Measurements from ENCODE around the gene PEAK3.
"Not testable (repeated sequence)": the region's sequence is repeated elsewhere in the genome, so short reads cannot be mapped to it uniquely, and the experiment has no call there.

PEAK3 gene

DNA sequence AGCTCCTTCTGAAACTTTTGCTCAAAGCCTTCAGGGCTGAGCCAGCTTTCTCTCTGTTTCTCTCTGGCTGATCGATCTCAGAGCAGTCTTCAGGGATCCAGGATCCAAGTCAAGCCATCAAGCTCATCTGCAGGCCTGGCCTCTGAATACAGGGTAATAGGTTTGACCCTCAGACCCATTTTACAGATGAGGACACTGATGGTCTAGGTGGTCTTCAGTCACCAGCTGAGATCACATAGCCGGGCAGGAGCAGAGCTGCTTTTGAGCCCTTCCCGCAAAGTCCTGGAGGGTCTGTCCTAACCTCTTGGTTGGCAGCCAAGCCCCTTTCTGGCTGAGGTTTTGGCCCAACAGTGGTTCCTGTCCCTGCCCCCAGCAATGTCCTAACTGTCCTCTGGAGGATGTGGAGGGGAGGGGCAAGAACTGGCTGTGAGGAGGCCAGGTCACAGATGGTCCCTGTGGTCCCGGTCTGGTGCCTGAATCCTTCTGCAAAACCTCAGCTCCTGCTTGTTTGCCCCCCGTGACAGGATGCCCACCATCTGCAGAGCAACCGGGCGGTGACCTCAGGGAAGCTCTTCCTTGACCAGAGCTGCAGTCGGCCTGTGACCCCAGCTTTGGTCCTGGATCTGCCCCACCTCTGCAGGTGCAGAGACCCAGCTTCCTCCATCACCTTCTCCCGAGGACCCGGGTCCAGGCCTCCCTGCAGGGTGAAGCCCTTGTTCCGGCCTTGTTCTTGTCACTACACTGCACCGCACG is 5.8 kb upstream of the PEAK3 start:
- DNase-seq (ENCODE audit: extremely low read depth, low read depth): no peak
- TF ChIP-seq, protein P1, sequence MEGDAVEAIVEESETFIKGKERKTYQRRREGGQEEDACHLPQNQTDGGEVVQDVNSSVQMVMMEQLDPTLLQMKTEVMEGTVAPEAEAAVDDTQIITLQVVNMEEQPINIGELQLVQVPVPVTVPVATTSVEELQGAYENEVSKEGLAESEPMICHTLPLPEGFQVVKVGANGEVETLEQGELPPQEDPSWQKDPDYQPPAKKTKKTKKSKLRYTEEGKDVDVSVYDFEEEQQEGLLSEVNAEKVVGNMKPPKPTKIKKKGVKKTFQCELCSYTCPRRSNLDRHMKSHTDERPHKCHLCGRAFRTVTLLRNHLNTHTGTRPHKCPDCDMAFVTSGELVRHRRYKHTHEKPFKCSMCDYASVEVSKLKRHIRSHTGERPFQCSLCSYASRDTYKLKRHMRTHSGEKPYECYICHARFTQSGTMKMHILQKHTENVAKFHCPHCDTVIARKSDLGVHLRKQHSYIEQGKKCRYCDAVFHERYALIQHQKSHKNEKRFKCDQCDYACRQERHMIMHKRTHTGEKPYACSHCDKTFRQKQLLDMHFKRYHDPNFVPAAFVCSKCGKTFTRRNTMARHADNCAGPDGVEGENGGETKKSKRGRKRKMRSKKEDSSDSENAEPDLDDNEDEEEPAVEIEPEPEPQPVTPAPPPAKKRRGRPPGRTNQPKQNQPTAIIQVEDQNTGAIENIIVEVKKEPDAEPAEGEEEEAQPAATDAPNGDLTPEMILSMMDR (IDR thresholded peaks at IDR 0.05; ENCODE audit: low read depth, low read length): no peak

DNA sequence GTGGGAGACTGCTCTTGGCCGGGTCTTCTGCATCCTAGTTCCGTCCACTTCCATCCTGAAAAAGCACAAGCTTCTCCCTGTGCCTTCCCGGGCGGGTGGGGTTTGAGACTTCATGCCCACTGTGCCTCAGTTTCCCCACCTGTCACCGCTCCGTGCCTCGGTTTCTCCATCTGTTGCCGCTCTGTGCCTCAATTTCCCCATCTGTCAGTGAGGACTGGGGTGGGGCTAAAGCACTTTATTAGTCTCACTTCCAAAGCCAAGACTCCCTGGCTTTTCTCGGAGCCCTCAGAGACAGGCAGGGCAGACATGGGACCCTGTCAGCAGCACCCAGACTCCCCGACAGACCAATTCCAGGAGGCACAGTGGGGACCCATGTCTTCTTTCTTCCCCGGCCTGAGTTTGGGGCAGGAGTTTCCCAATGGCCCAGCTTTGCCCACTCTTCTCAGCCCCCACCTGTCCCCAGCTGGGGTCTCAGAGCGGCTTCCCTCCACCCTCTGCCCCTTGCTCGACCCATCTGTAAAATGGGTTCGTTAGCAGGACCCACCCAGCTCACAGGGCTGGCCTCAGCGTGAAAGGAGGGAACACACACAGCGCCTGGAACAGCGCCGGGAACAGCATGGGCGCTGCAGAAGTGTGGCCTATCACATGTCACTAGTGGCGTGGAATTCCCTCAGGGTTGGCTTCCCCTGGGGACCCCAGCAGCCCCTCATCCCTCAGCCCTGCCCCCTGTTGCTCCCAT is 4.6 kb upstream of the PEAK3 start:
- DNase-seq (ENCODE audit: extremely low read depth, low read depth): no peak
- TF ChIP-seq, protein P1 (IDR thresholded peaks at IDR 0.05; ENCODE audit: low read depth, low read length): no peak

DNA sequence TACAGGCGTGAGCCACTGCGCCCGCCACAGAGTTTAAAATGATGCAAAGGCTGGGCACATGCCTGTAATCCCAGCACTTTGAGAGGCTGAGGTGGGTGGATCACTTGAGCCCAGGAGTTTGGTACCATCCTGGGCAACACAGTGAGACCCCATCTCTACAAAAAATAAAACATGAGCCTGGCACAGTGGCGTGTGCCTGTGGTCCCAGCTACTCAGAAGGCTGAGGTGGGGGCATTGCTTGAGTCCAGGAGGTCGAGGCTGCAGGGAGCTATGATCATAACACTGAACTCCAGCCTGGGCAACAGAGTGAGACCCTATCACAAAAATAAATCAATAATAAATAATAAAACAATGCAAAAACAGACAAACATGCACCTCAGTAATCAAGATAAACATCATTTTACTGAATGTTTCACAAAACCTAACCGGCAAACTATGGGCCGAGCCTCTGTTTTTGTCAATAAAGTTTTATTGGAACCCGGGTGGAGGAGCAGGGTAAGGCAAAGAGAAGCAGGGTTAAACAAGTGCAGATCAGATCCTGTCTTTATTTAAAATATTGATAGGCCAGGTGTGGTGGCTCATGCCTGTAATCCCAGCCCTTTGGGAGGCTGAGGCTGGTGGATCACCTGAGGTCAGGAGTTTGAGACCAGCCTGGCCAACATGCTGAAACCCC is 2.0 kb upstream of the PEAK3 start:
- TF ChIP-seq, protein P1 (IDR thresholded peaks at IDR 0.05; ENCODE audit: low read depth, low read length): no peak

DNA sequence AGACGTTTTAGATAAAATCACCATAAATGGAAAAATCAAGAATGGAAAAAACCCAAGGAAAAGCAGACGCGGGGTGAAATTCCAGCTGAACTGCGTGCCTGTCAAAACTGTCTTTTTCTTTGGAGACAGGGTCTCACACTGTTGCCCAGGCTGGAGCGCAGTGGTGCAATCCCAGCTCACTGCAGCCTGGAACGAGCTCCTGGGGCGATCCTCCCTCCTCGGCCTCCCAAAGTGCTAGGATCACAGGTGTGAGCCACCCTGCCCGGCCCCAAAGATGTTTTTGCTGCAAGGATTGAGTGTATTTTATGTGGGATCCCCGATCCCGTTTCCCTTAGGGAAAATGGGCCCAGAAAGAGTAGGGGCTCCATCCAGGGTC is 875 bp upstream of the PEAK3 start:
- TF ChIP-seq, protein P1 (IDR thresholded peaks at IDR 0.05; ENCODE audit: low read depth, low read length): no peak
- no peak for DNase-seq (ENCODE audit: extremely low read depth, low read depth)

More for the DNA sequence above, 2.0 kb upstream of the PEAK3 start:
- DNase-seq (ENCODE audit: extremely low read depth, low read depth): no peak

DNA sequence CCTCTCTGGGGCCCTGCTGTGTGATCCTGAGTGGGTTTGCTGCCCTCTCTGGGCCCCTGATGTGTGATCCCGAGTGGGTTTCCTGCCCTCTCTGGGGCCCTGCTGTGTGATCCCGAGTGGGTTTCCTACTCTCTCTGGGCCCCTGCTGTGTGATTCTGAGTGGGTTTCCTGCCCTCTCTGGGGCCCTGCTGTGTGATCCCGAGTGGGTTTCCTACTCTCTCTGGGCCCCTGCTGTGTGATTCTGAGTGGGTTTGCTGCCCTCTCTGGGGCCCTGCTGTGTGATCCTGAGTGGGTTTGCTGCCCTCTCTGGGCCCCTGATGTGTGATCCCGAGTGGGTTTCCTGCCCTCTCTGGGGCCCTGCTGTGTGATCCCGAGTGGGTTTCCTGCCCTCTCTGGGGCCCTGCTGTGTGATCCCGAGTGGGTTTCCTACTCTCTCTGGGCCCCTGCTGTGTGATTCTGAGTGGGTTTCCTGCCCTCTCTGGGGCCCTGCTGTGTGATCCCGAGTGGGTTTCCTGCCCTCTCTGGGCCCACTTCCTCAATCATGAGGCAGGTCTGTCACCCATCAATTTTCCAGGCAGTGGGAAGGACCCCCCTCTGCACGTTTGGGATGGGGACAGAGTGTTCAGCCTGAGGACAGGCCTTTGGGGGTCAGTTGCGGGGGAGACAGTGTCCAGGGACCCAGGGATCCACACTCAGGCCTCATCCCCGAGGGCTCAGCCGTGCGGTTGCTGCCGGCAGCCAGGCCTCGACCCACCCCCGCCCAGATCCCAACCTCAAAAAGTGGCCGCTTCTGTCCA is 512 bp downstream of the PEAK3 start:
- not testable (repeated sequence) for DNase-seq (ENCODE audit: extremely low read depth, low read depth)

DNA sequence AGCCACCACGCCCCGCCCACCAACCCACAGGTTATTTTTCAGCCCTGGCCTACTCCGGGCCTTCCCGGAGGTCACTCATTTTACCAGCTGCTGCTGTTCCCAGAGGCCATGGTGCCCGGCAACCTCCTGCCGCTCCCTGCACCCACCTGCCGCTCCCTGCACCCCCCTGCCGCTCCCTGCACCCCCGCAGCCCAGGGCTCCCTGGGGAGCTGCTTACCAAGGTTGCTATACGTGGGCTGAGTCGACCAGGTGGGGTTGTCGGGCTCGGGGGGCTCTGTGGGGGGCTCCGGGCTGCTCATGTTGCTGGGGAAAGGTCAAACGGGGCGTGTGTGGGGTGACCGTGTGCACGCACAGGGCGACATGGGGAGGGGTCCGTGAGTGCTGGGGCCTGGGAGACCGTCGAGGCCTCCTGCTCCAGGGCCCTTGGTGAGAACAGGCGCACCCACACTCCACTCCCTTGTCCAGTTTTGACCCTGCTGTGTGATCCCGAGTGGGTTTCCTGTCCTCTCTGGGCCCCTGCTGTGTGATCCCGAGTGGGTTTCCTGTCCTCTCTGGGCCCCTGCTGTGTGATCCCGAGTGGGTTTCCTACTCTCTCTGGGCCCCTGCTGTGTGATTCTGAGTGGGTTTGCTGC is 1.2 kb downstream of the PEAK3 start:
- TF ChIP-seq, protein P1 (IDR thresholded peaks at IDR 0.05; ENCODE audit: low read depth, low read length): no peak

More for the DNA sequence above, 1.2 kb downstream of the PEAK3 start:
- no peak for DNase-seq (ENCODE audit: extremely low read depth, low read depth)

Data from AG09319 (cell line).